Neural progenitor cell (in vitro differentiated cells): ENCODE results near the gene REELD1. TPM values are rescaled to one million over a fixed set of nuclear protein-coding genes. Genes with fewer than 3 reads are reported as not detected.

Experiments
- DNase-seq: peaks from one replicate; pipeline ENCODE4 v3.0.0-alpha.2; 2016; ENCODE audit warnings: low spot score
- H2AFZ ChIP-seq: fragments of 200-600 bp; sonication (generic); replicated peaks from 2 replicates; pipeline ENCODE4 v1.6.1; 2016; ENCODE audit warnings: antibody characterized with exemption
- H3F3A ChIP-seq: fragments of 200-600 bp; sonication (generic); 2 replicates; pipeline ENCODE4 v1.6.1; 2016; ENCODE audit warnings: antibody characterized with exemption, low read depth
- H3K27ac ChIP-seq: fragments of 200-600 bp; sonication (generic); 2 replicates; pipeline ENCODE4 v1.5.1; 2016; ENCODE audit warnings: mild to moderate bottlenecking
- H3K27me3 ChIP-seq: fragments of 200-600 bp; sonication (generic); 2 replicates; pipeline ENCODE4 v1.6.1; 2016; ENCODE audit warnings: mild to moderate bottlenecking, moderate library complexity
- H3K36me3 ChIP-seq: fragments of 200-600 bp; sonication (generic); 2 replicates; pipeline ENCODE4 v1.5.1; 2016
- H3K4me1 ChIP-seq: fragments of 200-600 bp; sonication (generic); 2 replicates; pipeline ENCODE4 v1.6.1; 2016; ENCODE audit warnings: mixed run types
- H3K4me2 ChIP-seq: fragments of 200-600 bp; sonication (generic); 2 replicates; pipeline ENCODE4 v1.6.1; 2016
- H3K4me3 ChIP-seq: fragments of 200-600 bp; sonication (generic); 2 replicates; pipeline ENCODE4 v1.5.1; 2016
- H3K79me2 ChIP-seq: fragments of 200-600 bp; sonication (generic); 2 replicates; pipeline ENCODE4 v1.6.1; 2016; ENCODE audit warnings: low read depth
- H3K9ac ChIP-seq: fragments of 200-600 bp; sonication (generic); 2 replicates; pipeline ENCODE4 v1.6.1; 2016
- H3K9me3 ChIP-seq: fragments of 200-600 bp; sonication (generic); 2 replicates; pipeline ENCODE4 v1.5.1; 2016; ENCODE audit warnings: low read depth
- H4K20me1 ChIP-seq: fragments of 200-600 bp; sonication (generic); 2 replicates; pipeline ENCODE4 v1.6.1; 2016; ENCODE audit warnings: low read depth
- H3K27ac Mint-ChIP-seq: 3 replicates; pipeline ENCODE4 v1.8.0; 2021; ENCODE audit warnings: mixed read lengths
- H3K27me3 Mint-ChIP-seq: 2 replicates; pipeline ENCODE4 v1.8.0; 2022; ENCODE audit warnings: low read depth, mild to moderate bottlenecking, inconsistent platforms, moderate library complexity, mixed read lengths; ENCODE audit not compliant: insufficient read depth
- H3K36me3 Mint-ChIP-seq: 3 replicates; pipeline ENCODE4 v1.8.0; 2021; ENCODE audit warnings: mixed read lengths
- H3K4me1 Mint-ChIP-seq: 3 replicates; pipeline ENCODE4 v1.8.0; 2021; ENCODE audit warnings: mixed read lengths
- H3K4me3 Mint-ChIP-seq: 3 replicates; pipeline ENCODE4 v1.8.0; 2021; ENCODE audit warnings: mild to moderate bottlenecking, moderate library complexity, mixed read lengths
- H3K9me3 Mint-ChIP-seq: 3 replicates; pipeline ENCODE4 v1.8.0; 2020; ENCODE audit warnings: mixed read lengths
- EZH2 ChIP-seq: fragments of 200-600 bp; sonication (generic); IDR thresholded peaks from 2 replicates; pipeline ENCODE4 v1.6.1; 2017; ENCODE audit warnings: antibody characterized with exemption, mild to moderate bottlenecking, moderate library complexity
- EZH2phosphoT487 ChIP-seq: fragments of 200-600 bp; sonication (generic); IDR thresholded peaks from 2 replicates; pipeline ENCODE4 v1.6.1; 2017; ENCODE audit warnings: antibody characterized with exemption
- total RNA-seq: library from RNA; depleted of rRNA; stranded (reverse); fragments of >200 nt; gene quantifications from 2 replicates; pipeline ENCODE4 v1.2.3, GENCODE V29; 2015; ENCODE audit warnings: low replicate concordance
- TF ChIP-seq, protein P1 (sequence below): fragments of 200-600 bp; sonication (generic); IDR thresholded peaks from 2 replicates; pipeline ENCODE4 v1.5.1; 2017; ENCODE audit warnings: antibody characterized with exemption, mild to moderate bottlenecking

The REELD1 gene
- total RNA-seq, 1 donor from 2014 or later, result not detected

DNA sequence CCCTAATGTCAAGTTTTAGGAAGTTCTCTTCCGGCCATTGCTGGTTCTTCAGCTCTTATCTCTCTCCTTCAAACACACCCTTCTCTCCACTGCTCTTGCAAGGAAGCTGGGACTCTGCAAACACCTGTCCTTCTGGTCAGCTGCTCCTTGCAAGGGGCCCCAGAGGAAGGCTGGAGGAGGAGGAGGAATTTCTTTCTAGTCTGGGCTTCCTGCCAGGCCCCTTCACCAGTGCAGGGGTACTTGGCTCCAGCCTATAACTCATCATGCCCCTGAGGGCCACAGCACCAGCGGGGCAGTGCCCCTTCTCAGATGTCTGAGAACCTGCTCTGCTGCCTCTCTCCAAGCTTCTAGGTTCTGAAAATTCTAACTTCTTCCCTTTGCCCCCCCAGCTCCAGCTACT lies 46.7 kb downstream of the REELD1 start:
- Histone ChIP-seq H3K79me2 (no peaks in the 10 kb centered on the region), H3K9ac (no peak overlapping the region), H3K36me3 (no peaks in the 10 kb centered on the region), H2AFZ (no peak overlapping the region), H3K27me3 (no peaks in the 10 kb centered on the region), H3K9me3 (no peaks in the 10 kb centered on the region), H3K27ac (no peak overlapping the region), H3F3A (no peaks in the 10 kb centered on the region), H3K4me1 (no peaks in the 10 kb centered on the region), H3K4me2 (no peak overlapping the region), H4K20me1 (no peaks in the 10 kb centered on the region), H3K4me3 (no peak overlapping the region)
- H3K27me3 Mint-ChIP-seq, result peaks cover 2% of the 10 kb centered on the region
- no peak overlapping the region for H3K4me3 Mint-ChIP-seq
- no peak for DNase-seq
- no peaks in the 10 kb centered on the region for H3K36me3 Mint-ChIP-seq
- no peak for TF ChIP-seq EZH2phosphoT487
- no peak for TF ChIP-seq EZH2
- TF ChIP-seq, protein P1, sequence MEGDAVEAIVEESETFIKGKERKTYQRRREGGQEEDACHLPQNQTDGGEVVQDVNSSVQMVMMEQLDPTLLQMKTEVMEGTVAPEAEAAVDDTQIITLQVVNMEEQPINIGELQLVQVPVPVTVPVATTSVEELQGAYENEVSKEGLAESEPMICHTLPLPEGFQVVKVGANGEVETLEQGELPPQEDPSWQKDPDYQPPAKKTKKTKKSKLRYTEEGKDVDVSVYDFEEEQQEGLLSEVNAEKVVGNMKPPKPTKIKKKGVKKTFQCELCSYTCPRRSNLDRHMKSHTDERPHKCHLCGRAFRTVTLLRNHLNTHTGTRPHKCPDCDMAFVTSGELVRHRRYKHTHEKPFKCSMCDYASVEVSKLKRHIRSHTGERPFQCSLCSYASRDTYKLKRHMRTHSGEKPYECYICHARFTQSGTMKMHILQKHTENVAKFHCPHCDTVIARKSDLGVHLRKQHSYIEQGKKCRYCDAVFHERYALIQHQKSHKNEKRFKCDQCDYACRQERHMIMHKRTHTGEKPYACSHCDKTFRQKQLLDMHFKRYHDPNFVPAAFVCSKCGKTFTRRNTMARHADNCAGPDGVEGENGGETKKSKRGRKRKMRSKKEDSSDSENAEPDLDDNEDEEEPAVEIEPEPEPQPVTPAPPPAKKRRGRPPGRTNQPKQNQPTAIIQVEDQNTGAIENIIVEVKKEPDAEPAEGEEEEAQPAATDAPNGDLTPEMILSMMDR, result no peak
- peaks cover 6% of the 10 kb centered on the region for H3K4me1 Mint-ChIP-seq
- no peaks in the 10 kb centered on the region for H3K9me3 Mint-ChIP-seq
- H3K27ac Mint-ChIP-seq, result no peak overlapping the region

DNA sequence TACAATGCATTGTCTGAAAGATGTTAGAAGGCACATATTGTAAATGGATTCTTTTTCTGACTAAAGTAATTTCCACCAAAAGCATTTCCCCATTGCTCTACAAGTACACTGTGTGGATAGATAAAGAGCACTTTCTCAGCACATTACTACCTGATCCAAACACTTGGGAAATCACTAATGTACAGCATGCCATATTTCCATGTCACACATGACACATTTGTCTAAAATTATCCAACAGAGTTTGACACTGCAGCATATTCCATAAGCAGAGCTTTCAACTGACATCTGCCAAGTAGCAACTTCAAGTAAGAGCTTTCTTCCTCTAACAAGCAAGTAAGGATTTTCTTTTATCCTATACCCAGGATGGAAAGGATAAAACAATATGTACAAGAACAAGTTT lies 49.5 kb downstream of the REELD1 start:
- no peak overlapping the region for H3K4me2 ChIP-seq
- H4K20me1 ChIP-seq, result no peaks in the 10 kb centered on the region
- H3K9me3 ChIP-seq, result no peaks in the 10 kb centered on the region
- Mint-ChIP-seq H3K9me3 (no peaks in the 10 kb centered on the region), H3K4me1 (peaks cover 9% of the 10 kb centered on the region), H3K27me3 (peaks cover 2% of the 10 kb centered on the region), H3K27ac (no peak overlapping the region), H3K4me3 (no peak overlapping the region), H3K36me3 (no peaks in the 10 kb centered on the region)
- no peak for TF ChIP-seq EZH2phosphoT487
- TF ChIP-seq, protein P1, result no peak
- TF ChIP-seq EZH2, result no peak
- H3K4me1 ChIP-seq, result no peaks in the 10 kb centered on the region
- H3K79me2 ChIP-seq, result no peaks in the 10 kb centered on the region
- no peaks in the 10 kb centered on the region for H3K36me3 ChIP-seq
- H3K9ac ChIP-seq, result no peak overlapping the region
- H3K27me3 ChIP-seq, result no peaks in the 10 kb centered on the region
- no peak overlapping the region for H3K4me3 ChIP-seq
- no peaks in the 10 kb centered on the region for H3F3A ChIP-seq
- H2AFZ ChIP-seq, result no peak overlapping the region
- no peak overlapping the region for H3K27ac ChIP-seq
- DNase-seq, result no peak

DNA sequence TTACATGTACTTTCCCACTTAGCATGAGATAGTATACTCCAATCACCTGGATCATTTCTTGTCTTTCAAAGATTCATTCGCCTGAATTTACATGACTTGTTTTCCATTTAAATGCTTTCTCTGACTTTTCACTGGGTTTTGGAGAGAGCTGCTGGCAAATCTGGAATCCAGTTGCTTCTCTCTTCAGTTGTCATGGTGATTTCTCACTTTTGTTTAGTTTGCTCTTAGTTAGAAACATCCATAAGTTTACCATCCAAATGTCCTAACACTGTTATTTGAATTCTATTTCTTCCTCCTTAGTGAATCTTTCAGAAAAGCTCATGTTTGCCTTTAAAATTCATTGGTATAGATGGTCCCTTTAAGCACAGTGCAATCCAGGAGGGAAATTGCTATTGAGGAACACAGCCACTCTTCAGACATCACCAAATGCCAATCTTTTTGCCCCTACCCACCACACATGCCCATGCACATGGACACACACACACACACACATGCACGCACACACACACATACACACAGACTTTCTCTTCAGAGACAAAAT lies 51.7 kb downstream of the REELD1 start:
- no peak overlapping the region for H3K27ac ChIP-seq
- no peaks in the 10 kb centered on the region for H3F3A ChIP-seq
- H3K36me3 ChIP-seq, result no peaks in the 10 kb centered on the region
- H3K9me3 ChIP-seq, result no peaks in the 10 kb centered on the region
- no peak overlapping the region for H3K4me2 ChIP-seq
- H3K27ac Mint-ChIP-seq, result no peak overlapping the region
- H3K9me3 Mint-ChIP-seq, result no peaks in the 10 kb centered on the region
- H3K27me3 ChIP-seq, result no peaks in the 10 kb centered on the region
- TF ChIP-seq EZH2phosphoT487 (no peak), EZH2 (no peak)
- TF ChIP-seq, protein P1, result no peak
- peaks cover 2% of the 10 kb centered on the region for H3K27me3 Mint-ChIP-seq
- no peaks in the 10 kb centered on the region for H3K36me3 Mint-ChIP-seq
- no peak for DNase-seq
- H3K4me3 ChIP-seq, result no peak overlapping the region
- H3K9ac ChIP-seq, result no peak overlapping the region
- no peak overlapping the region for H3K4me3 Mint-ChIP-seq
- no peak overlapping the region for H2AFZ ChIP-seq
- H3K4me1 ChIP-seq, result no peaks in the 10 kb centered on the region
- H3K79me2 ChIP-seq, result no peaks in the 10 kb centered on the region
- H4K20me1 ChIP-seq, result no peaks in the 10 kb centered on the region
- H3K4me1 Mint-ChIP-seq, result peaks cover 9% of the 10 kb centered on the region
